Loucy (cell line): Measurements from ENCODE around the gene RBM28.

Source experiments
- EZH2phosphoT487 ChIP-seq: fragments of 200-600 bp; IDR thresholded peaks from 2 replicates; pipeline ENCODE4 v1.6.1; 2018; ENCODE audit warnings: antibody characterized with exemption, mild to moderate bottlenecking, moderate library complexity, borderline replicate concordance
- TF ChIP-seq, protein P1 (sequence below): fragments of 200-600 bp; sonication (generic); conservative IDR thresholded peaks from 2 replicates; pipeline ENCODE4 v1.5.1; 2014; ENCODE audit warnings: mild to moderate bottlenecking, antibody characterized with exemption, low read length

DNA sequence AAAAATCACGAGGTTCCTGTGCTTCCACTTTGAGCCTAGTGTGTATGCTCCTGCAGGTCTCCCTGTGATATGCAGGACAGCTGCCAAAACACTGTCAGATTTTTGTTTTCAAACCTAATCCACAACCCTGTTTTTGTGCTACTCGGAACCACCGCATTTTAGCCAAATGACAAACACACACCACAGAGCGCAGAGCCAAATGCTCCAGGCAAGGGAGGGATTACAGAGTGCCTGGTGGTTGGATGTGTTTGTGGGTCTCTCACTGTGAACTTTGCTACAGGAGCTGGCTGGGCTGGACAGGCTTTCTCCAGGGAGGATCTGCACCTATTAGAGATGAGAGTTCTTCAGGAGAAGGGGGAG lies 5.7 kb upstream of the RBM28 start:
- TF ChIP-seq, protein P1, sequence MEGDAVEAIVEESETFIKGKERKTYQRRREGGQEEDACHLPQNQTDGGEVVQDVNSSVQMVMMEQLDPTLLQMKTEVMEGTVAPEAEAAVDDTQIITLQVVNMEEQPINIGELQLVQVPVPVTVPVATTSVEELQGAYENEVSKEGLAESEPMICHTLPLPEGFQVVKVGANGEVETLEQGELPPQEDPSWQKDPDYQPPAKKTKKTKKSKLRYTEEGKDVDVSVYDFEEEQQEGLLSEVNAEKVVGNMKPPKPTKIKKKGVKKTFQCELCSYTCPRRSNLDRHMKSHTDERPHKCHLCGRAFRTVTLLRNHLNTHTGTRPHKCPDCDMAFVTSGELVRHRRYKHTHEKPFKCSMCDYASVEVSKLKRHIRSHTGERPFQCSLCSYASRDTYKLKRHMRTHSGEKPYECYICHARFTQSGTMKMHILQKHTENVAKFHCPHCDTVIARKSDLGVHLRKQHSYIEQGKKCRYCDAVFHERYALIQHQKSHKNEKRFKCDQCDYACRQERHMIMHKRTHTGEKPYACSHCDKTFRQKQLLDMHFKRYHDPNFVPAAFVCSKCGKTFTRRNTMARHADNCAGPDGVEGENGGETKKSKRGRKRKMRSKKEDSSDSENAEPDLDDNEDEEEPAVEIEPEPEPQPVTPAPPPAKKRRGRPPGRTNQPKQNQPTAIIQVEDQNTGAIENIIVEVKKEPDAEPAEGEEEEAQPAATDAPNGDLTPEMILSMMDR = no peak
- no peak for TF ChIP-seq EZH2phosphoT487
